ENCODE measurements around the gene TNS2. TPM values are rescaled to one million over a fixed set of nuclear protein-coding genes. Genes with fewer than 3 reads are reported as not detected.
"Not testable (repeated sequence)": the region's sequence is repeated elsewhere in the genome, so short reads cannot be mapped to it uniquely, and the experiment has no call there.

Gene TNS2
- total RNA-seq, 6 donors from 2014 or later = 99.1 to 703 (median 197) TPM

DNA sequence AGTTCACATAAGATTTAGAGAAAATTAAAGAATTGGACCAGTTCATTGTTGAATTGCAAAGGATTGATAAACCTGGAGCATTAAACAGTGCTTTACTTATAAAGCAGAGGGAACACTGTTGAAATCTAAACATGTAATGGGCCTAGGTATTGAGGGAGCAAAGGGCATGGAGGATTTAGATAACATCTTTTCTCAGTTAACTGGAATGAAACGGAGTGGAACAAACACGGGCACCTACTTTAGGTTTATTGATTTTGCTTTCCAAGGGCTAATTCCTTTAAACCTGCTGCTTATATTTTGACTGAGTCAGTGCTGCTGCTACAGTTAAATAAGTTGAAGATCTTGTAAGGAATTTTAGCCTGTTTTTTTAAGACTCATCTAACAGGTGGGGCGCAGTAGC lies 38.0 kb upstream of the TNS2 start:
- peaks cover 0 to 16% (median 5%) of the 10 kb centered on the region in 4 donors for H3K36me3 ChIP-seq
- H3K9me3 ChIP-seq = no peaks in the 10 kb centered on the region
- 80 to 85% methylated on average over 3 of the region's 3 CpGs for WGBS, 2 donors
- DNase-seq (no peak), ATAC-seq (ENCODE audit: low FRiP score in 2 of 2) (no peak)
- TF ChIP-seq POLR2AphosphoS5 (IDR thresholded peaks at IDR 0.05) = no peak
- no peak overlapping the region for H3K27ac ChIP-seq
- no peaks in the 10 kb centered on the region for H3K27me3 ChIP-seq
- peaks cover 36 to 51% (median 40%) of the 10 kb centered on the region in 4 donors for H3K4me1 ChIP-seq
- H3K4me3 ChIP-seq = no peak overlapping the region

DNA sequence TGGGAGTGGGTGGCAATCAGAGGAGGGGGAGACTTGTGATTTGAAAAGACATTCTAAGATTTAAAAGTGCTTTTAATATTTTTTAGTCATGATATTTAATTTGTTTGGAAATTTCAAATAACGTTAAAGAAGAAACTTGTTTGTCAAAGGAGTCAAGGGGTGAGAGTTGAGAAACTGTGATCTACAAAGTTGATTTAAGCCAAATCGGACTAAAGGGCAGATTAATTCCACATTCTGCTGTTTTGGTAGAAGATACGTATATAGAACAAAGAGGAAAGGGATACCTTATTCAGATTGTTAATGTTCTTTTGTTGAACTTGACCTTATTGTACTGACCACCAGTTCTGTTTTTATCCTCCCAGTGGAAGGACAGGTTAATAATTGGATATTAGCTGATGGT lies 36.9 kb upstream of the TNS2 start:
- WGBS, 2 donors = 80 to 81% methylated on average over 3 of the region's 3 CpGs
- no peaks in the 10 kb centered on the region for H3K9me3 ChIP-seq
- TF ChIP-seq EP300 (IDR thresholded peaks at IDR 0.05) (no peak), POLR2AphosphoS5 (IDR thresholded peaks at IDR 0.05) (no peak), POLR2A (IDR thresholded peaks at IDR 0.05) (no peak)
- TF ChIP-seq, protein P1, sequence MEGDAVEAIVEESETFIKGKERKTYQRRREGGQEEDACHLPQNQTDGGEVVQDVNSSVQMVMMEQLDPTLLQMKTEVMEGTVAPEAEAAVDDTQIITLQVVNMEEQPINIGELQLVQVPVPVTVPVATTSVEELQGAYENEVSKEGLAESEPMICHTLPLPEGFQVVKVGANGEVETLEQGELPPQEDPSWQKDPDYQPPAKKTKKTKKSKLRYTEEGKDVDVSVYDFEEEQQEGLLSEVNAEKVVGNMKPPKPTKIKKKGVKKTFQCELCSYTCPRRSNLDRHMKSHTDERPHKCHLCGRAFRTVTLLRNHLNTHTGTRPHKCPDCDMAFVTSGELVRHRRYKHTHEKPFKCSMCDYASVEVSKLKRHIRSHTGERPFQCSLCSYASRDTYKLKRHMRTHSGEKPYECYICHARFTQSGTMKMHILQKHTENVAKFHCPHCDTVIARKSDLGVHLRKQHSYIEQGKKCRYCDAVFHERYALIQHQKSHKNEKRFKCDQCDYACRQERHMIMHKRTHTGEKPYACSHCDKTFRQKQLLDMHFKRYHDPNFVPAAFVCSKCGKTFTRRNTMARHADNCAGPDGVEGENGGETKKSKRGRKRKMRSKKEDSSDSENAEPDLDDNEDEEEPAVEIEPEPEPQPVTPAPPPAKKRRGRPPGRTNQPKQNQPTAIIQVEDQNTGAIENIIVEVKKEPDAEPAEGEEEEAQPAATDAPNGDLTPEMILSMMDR (IDR thresholded peaks at IDR 0.05) = no peak
- H3K27me3 ChIP-seq = no peaks in the 10 kb centered on the region
- no peak for DNase-seq
- H3K36me3 ChIP-seq = peaks cover 4 to 26% (median 15%) of the 10 kb centered on the region in 4 donors
- no peak for ATAC-seq (ENCODE audit: low FRiP score in 2 of 2)
- no peak overlapping the region for H3K4me3 ChIP-seq
- H3K4me1 ChIP-seq = peaks cover 26 to 40% (median 30%) of the 10 kb centered on the region in 4 donors
- H3K27ac ChIP-seq = no peak overlapping the region

DNA sequence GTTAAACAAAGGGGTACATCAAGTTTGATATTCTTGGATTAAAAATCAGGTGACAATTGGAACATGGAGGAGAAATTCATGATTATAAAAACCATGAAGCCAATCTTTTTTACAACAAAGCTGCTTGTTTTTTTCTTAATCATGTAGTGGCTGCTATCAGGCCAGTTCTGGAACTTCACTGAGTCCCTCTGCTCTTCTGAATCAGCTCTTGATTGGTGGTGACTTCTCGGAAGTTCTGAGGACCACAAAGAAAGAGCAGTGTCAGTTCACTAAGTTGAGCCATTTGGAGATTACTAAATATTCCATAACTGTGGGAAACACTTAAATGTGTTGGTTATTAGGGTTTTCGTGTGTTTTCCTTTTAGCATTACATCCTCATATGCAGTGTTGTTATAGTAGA lies 35.2 kb upstream of the TNS2 start:
- no peak overlapping the region for H3K4me3 ChIP-seq
- TF ChIP-seq POLR2A (IDR thresholded peaks at IDR 0.05) (no peak), EP300 (IDR thresholded peaks at IDR 0.05) (no peak), POLR2AphosphoS5 (IDR thresholded peaks at IDR 0.05) (no peak)
- TF ChIP-seq, protein P1 (IDR thresholded peaks at IDR 0.05) = no peak
- H3K27me3 ChIP-seq = no peaks in the 10 kb centered on the region
- no peak overlapping the region for H3K27ac ChIP-seq
- DNase-seq (no peak), ATAC-seq (ENCODE audit: low FRiP score in 2 of 2) (no peak)
- peaks cover 9 to 22% (median 12%) of the 10 kb centered on the region in 4 donors for H3K4me1 ChIP-seq
- 74 to 81% methylated on average over 2 of the region's 2 CpGs for WGBS, 2 donors
- H3K9me3 ChIP-seq = no peaks in the 10 kb centered on the region
- peaks cover 14 to 39% (median 29%) of the 10 kb centered on the region in 4 donors for H3K36me3 ChIP-seq

DNA sequence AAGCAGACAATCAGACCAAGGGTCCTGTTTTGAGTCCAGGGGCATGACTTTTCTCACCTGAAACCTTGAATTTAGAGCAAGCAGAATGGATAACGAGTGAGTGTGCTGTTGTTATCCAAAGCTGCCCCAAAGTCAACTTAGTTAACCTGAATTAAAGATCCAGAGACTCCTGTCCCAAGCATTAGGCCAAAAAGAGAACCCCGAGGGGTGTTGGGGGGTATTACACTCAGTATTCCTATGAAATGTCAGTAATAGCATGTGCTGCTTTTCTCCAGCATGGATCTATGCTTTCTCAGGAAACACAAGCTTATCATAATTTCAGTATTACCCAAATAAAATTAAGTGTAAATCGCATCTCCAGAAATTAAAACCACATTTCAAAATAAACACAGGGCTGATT lies 24.6 kb upstream of the TNS2 start:
- TF ChIP-seq, protein P1 (IDR thresholded peaks at IDR 0.05) = no peak
- no peak for TF ChIP-seq POLR2A (IDR thresholded peaks at IDR 0.05)
- TF ChIP-seq POLR2AphosphoS5 (IDR thresholded peaks at IDR 0.05) = no peak
- no peak for TF ChIP-seq EP300 (IDR thresholded peaks at IDR 0.05)
- no peak overlapping the region for H3K4me3 ChIP-seq
- no peak overlapping the region for H3K27ac ChIP-seq
- no peak for DNase-seq
- H3K27me3 ChIP-seq = no peaks in the 10 kb centered on the region
- no peak for ATAC-seq (ENCODE audit: low FRiP score in 2 of 2)
- no peaks in the 10 kb centered on the region for H3K9me3 ChIP-seq
- H3K4me1 ChIP-seq = no peaks in the 10 kb centered on the region
- H3K36me3 ChIP-seq = peaks cover 59 to 95% (median 85%) of the 10 kb centered on the region in 4 donors
- WGBS, 2 donors = 86 to 91% methylated on average over 3 of the region's 3 CpGs

DNA sequence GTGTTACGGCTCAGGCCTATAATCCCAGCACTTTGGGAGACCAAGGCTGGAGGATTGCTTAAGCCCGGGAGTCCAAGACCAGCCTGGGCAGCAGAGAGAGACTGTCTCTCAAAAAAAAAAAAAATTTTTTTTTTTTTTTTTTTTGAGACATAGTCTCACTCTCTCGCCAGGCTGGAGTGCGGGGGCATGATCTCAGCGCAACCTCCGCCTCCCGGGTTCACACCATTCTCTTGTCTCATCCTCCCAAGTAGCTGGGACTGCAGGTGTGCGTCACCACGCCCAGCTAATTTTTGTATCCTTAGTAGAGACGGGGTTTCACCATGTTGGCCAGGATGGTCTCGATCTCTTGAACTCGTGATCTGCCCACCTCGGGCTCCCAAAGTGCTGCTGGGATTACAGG lies 22.9 kb upstream of the TNS2 start:
- not testable (repeated sequence) for H3K27me3 ChIP-seq; ATAC-seq (ENCODE audit: low FRiP score in 2 of 2); H3K9me3 ChIP-seq; DNase-seq; H3K4me1 ChIP-seq; H3K27ac ChIP-seq; H3K4me3 ChIP-seq
- H3K36me3 ChIP-seq = peaks cover 48 to 95% (median 83%) of the 10 kb centered on the region in 4 donors
- 89 to 91% methylated on average over 13 of the region's 13 CpGs for whole genome bisulfite sequencing, 2 donors

DNA sequence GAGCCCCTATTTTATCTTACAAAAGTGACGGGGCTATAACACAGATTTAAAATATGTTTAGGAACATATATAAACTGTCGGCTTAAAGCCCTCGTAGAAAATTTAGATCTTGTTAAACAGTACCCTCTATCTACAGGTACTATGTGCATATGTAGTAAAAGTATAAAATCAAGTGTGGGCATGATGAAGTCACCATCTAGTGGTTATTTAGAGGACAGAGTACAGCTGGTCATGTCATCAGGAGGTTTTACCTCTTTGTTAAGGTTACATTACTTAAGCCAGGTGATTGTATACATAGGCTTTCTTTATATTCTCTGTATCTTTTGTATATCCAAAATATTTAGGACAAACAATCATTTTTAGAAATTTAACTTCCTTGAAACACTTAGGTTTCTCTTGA lies 18.2 kb upstream of the TNS2 start:
- ATAC-seq (ENCODE audit: low FRiP score in 2 of 2) = no peak
- Histone ChIP-seq H3K27ac (no peak overlapping the region), H3K4me1 (no peaks in the 10 kb centered on the region), H3K27me3 (no peaks in the 10 kb centered on the region), H3K9me3 (no peaks in the 10 kb centered on the region), H3K4me3 (no peak overlapping the region), H3K36me3 (peaks cover 39 to 93% (median 82%) of the 10 kb centered on the region in 4 donors)
- 92 to 96% methylated on average over 3 of the region's 3 CpGs for WGBS, 2 donors
- no peak for DNase-seq
- TF ChIP-seq EP300 (IDR thresholded peaks at IDR 0.05) (no peak), POLR2A (IDR thresholded peaks at IDR 0.05) (no peak), POLR2AphosphoS5 (IDR thresholded peaks at IDR 0.05) (no peak)
- TF ChIP-seq, protein P1 (IDR thresholded peaks at IDR 0.05) = no peak

DNA sequence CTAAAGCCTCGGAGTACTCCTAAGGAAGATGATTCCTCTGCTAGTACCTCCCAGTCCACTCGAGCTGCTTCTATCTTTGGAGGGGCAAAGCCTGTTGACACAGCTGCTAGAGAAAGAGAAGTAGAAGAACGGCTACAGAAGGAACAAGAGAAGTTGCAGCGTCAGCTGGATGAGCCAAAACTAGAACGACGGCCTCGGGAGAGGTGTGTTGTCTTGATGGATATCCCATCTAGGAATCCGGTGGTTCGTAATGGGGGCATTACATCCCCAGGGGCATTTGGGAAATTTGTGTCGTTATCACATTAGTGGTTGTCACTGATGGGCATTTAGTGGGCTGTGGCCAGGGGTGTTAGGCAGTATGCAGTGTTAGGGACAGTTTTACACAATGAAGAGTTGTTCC lies 16.0 kb upstream of the TNS2 start:
- DNase-seq; H3K4me1 ChIP-seq; H3K27me3 ChIP-seq; H3K9me3 ChIP-seq; ATAC-seq (ENCODE audit: low FRiP score in 2 of 2); H3K4me3 ChIP-seq; H3K27ac ChIP-seq: not testable (repeated sequence)
- H3K36me3 ChIP-seq = peaks cover 42 to 94% (median 83%) of the 10 kb centered on the region in 4 donors
- 78 to 84% methylated on average over 10 of the region's 10 CpGs for WGBS, 2 donors

Data from upper lobe of left lung (tissue), 6 donors.